NCI-H2107 treated with DMSO at 0.1 percent for 48 hours (cell line): ENCODE results near the gene IKBKE.
"Not testable (repeated sequence)": the region's sequence is repeated elsewhere in the genome, so short reads cannot be mapped to it uniquely, and the experiment has no call there.

Experiments
- DNase-seq: peaks from one replicate; lab custom pipeline; 2025; ENCODE audit not compliant: unreplicated experiment; lab: John Stamatoyannopoulos, UW

The IKBKE gene

GRCh38 chr1:206472454-206472853, 2.2 kb downstream of the IKBKE start:
- no peak for DNase-seq

DNA sequence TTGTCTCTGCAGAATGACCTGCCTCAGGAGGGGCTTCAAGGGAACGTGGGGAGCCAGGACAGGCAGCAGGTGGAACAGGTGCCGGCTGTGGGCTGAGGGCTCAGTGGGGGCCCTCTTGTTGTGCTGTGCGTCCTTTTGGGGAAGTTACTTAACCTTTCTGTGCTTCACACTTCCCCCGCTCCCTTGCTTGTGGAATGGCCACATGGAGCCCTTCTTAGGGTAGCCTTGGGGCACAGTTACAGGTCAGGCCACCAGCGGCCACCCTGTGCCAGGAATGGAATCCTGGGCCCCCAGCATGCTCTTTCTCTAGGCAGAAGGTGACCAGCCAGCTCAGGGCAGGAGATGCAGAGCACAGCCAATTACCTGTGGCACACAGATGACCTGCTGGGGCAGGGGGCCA, 2.6 kb downstream of the IKBKE start:
- no peak for DNase-seq

DNA sequence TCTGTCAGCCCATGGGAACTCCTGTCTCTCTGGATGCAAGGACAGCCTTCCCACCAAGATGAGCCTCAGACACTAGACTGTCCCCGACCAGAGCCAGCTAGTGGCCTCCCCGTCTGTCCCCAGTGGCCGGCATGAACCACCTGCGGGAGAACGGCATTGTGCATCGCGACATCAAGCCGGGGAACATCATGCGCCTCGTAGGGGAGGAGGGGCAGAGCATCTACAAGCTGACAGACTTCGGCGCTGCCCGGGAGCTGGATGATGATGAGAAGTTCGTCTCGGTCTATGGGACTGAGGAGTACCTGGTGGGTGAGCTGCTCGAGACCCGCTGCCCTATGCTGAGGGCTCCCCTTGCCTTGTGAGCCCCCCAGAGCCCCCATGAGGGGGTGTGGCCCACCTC, 5.8 kb downstream of the IKBKE start:
- no peak for DNase-seq

DNA sequence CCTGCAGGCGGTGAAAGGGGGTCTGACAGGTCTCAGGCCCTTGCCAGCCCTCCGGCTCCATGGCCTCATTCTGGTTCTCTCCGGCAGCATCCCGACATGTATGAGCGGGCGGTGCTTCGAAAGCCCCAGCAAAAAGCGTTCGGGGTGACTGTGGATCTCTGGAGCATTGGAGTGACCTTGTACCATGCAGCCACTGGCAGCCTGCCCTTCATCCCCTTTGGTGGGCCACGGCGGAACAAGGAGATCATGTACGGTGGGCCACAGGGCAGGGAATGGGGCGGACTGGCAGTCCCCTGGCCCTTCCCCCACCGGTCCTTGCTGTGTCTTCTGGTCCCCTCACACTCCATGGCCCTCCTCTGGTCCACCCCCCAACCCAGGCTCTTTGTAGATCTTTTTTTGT, 6.3 kb downstream of the IKBKE start:
- no peak for DNase-seq

GRCh38 chr1:206477110-206477509, 6.8 kb downstream of the IKBKE start:
- no peak for DNase-seq

- no peak for DNase-seq
Measured at GRCh38 chr1:206477581-206478380, 7.5 kb downstream of the IKBKE start.

- no peak for DNase-seq
Measured at GRCh38 chr1:206478746-206479145, 8.5 kb downstream of the IKBKE start.

DNA sequence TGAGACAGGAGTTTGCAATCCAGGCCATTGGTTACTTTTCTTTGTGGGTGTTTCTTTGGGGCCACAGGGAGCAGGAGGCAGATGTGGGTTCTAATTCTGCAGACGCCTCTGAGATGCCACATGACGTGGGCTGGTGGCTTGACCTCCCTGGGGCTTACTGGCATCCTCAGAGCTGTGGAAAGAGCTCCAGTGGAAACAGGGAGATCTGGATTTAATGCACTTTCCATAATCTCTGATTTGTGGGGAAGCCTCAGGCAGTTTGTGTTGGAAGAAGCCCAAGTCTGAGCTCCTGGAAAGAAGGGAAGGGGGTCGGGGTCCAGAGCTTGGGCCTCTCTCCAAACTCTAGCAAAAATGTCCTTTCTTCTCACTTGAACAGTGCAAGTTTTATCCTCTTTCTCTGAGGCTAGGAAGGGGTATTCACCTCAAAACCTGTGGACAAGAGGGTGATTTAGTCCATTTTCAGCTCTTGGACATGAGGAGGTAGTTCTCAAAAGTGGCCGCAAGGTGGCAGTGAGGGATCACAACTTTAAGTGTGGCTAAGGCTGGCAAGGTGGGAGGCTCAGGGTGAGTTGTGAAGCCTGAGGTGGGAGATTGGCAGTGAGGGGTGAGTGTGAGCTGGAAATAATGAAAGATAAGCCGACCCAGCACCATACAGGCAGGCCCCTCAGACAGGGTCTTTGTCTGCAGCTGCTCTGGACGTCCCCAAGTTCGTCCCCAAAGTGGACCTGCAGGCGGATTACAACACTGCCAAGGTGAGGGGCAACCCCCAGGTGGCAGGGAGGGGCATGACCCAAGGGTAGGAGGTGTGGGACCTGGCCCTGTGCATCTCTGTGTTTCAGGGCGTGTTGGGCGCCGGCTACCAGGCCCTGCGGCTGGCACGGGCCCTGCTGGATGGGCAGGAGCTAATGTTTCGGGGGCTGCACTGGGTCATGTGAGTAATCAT, 9.2 kb downstream of the IKBKE start:
- peak; percentile 55 for DNase-seq

DNA sequence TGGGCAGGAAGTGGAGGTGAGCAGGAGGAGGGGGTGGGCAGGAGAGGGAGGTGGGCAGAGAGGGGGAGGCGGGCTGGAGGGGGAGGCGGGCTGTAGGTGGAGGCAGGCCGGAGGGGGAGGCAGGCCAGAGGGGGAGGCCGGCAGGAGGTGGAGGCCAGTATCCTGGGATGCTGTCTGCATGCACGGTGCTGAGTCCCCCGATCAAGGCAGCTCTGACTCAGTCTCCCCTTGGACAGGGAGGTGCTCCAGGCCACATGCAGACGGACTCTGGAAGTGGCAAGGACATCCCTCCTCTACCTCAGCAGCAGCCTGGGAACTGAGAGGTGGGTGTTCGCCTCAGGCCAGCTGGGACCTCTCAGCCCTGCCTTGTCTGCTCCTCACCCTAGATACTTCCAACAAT, 9.9 kb downstream of the IKBKE start:
- DNase-seq: no peak

DNA sequence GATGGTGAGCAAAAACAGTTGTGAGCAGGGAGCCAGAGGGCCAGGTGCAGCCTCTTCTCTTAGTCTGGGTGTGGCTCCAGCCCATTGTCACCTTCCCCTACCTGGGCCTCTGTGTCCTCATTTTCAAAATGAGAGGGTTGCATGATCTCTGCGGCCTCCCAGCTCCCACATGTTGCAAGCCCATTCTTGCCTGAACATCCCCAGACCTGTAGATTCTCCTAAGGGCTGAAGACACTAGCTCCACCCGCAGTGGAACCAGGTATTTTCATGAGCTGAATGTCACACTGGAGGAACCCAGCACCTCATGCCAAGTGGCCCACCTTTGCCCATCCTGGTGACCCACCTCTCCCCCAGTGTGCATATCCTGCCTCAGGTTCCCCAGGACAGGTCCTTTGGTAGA, 12.3 kb downstream of the IKBKE start:
- DNase-seq: no peak

DNA sequence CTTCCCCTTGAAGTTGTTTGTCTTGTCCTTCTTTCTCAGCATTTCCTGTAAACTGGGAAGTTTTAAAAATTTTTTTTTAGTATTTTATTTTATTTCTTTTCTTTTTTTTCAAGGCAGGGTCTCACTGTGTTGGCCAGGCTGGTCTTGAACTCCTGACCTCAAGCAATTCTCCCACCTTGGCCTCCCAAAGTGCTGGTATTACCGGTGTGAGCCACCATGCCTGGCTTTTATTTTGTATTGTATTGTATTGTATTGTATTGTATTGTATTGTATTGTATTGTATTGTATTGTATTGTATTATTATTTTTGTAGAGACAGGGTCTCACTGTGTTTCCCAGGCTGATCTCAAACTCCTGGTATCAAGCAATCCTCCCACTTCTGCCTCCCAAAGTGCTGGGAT, 13.6 kb downstream of the IKBKE start:
- DNase-seq: not testable (repeated sequence)

GRCh38 chr1:206484901-206485300, 14.6 kb downstream of the IKBKE start:
- DNase-seq: no peak

DNA sequence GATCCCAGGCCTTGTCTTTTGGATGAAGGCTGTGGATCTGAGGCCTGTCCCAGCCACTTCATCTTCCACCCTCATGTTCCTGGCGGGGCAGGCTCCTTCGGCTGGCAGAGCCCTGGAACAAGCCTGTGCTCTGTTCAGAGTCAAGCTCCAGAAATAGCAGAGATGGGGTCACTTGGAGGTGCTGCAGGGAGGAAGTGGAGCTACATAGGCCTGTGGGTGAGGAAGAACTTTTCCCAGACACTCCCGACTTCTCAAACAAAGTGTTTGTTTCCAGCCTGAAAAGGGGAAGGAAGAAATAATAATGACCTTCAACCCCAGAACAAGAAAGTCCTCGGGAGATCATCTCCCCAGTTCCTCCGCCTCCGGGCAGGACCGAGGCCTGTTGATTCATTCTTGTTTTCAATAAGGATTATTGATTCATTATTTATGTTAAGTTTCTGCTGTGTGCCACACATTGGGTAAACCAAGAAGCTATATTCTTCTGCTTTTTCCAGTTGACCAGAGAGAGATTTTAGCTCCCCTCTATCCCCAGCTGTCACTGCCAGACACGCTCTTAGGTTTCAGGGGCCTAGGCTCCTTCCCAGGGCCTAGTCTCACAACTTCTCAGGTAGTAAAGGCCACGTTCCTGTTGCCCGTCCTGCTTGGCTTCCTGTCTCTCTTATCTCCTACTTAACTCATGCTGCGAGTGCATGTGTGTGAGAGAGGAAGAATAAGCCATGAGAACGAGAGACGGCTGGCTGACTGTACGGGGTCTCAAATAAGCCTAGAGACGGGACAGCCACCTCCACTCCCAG, 16.9 kb downstream of the IKBKE start:
- no peak for DNase-seq

GRCh38 chr1:206487970-206488369, 17.7 kb downstream of the IKBKE start:
- no peak for DNase-seq

DNA sequence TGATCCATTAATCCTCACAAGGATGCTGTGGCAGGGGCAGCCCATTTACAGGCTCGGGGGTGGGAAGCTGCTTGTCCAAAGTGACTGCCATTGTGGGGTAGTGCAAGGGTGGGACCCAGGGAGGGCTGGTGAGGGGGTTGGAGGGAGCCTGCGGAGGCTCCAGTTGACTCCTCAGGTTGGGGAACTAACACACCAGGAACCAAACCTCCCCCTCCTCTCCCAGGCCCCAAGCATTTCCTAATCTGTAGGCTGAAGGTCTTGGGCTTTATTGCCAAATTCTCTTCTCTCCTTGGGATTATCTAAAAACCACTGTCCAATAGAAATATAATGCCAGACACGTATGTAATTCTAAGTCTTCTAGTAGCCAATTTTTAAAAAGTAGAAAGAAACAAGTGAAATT, 18.2 kb downstream of the IKBKE start:
- no peak for DNase-seq

- DNase-seq: peak; percentile 76
Measured at GRCh38 chr1:206489980-206490770, 19.9 kb downstream of the IKBKE start.

DNA sequence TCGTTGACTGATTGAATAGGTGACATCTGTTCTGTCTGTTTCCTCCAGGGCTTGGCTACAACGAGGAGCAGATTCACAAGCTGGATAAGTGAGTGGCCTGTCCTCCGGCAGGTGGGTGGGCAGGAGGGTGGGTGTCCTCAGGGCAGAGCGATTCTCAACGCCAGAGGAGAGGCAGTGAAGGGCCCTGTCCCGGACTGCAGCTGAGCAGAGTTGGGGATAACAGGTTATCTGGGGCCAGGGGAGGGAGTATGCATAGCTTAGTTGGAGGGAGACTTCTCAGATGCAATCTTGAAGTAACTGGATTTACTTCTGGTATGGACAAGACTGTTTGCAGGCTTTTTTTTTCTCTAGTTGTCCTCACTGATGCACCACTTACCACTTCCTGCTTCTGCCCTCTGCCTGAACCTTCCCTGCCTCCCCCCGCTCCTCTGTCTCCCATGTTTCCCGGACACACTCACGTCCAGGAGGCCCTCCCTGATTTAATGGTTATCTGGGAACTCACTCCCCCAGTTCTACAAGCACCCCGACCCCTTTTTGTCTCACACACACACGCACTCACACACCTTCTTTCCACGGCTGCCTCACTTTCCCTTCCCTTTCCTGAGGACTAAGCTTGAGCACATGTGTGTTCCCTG, 20.6 kb downstream of the IKBKE start:
- no peak for DNase-seq

DNA sequence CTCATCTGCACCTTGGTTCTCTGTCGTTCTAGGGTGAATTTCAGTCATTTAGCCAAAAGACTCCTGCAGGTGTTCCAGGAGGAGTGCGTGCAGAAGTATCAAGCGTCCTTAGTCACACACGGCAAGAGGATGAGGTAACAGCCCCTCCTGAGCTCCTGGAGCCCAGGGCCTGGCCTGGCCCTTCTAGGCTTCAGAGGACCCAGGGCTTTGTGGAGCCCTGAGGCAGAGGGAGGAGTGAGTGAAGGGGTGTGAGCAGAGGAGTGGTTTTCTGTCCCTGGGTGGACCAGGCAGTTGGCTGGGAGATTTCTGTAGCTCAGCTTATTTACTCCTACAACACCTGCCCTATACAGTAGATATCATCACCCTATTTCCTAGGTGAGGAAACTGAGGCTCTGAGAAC, 21.3 kb downstream of the IKBKE start:
- peak; percentile 30 for DNase-seq

- DNase-seq: no peak
Measured at GRCh38 chr1:206492589-206492988, 22.3 kb downstream of the IKBKE start.

GRCh38 chr1:206493279-206493678, 23.0 kb downstream of the IKBKE start:
- no peak for DNase-seq
